MM.1S (cell line): ENCODE measurements around the gene PCDH20.

ENCODE experiments used
- DNase-seq: peaks from one replicate; pipeline ENCODE4 v3.0.0-alpha.2; 2015
- H2AFZ ChIP-seq: fragments of 300-600 bp; sonication (generic); 2 replicates; pipeline ENCODE4 v1.6.0; 2016; ENCODE audit warnings: antibody characterized with exemption, low read length
- H3F3A ChIP-seq: fragments of 300-600 bp; sonication (generic); 2 replicates; pipeline ENCODE4 v1.6.1; 2016; ENCODE audit warnings: mild to moderate bottlenecking, antibody characterized with exemption, low read length, moderate library complexity, mixed read lengths; ENCODE audit not compliant: insufficient read depth
- H3K27ac ChIP-seq: fragments of 300-600 bp; sonication (generic); 2 replicates; pipeline ENCODE4 v1.5.1; 2016; ENCODE audit warnings: mild to moderate bottlenecking, low read length
- H3K27me3 ChIP-seq: fragments of 300-600 bp; sonication (generic); replicated peaks from 2 replicates; pipeline ENCODE4 v1.6.0; 2016; ENCODE audit warnings: low read length; ENCODE audit not compliant: insufficient read depth
- H3K36me3 ChIP-seq: fragments of 300-600 bp; sonication (generic); replicated peaks from 2 replicates; pipeline ENCODE4 v1.6.1; 2016; ENCODE audit warnings: mild to moderate bottlenecking, low read length, mixed read lengths; ENCODE audit not compliant: insufficient read depth
- H3K4me1 ChIP-seq: fragments of 300-600 bp; sonication (generic); 2 replicates; pipeline ENCODE4 v1.6.1; 2016; ENCODE audit warnings: low read length, mixed read lengths
- H3K4me2 ChIP-seq: fragments of 300-600 bp; sonication (generic); 2 replicates; pipeline ENCODE4 v1.6.0; 2016; ENCODE audit warnings: low read depth, low read length
- H3K4me3 ChIP-seq: fragments of 300-600 bp; sonication (generic); 2 replicates; pipeline ENCODE4 v1.5.1; 2016; ENCODE audit warnings: low read length, mixed read lengths
- H3K79me2 ChIP-seq: fragments of 300-600 bp; sonication (generic); 2 replicates; pipeline ENCODE4 v1.6.1; 2016; ENCODE audit warnings: mixed run types, low read length, mixed read lengths
- H3K9ac ChIP-seq: fragments of 300-600 bp; sonication (generic); 2 replicates; pipeline ENCODE4 v1.6.1; 2016; ENCODE audit warnings: low read length, mixed read lengths
- H3K9me2 ChIP-seq: fragments of 300-600 bp; sonication (generic); replicated peaks from 2 replicates; pipeline ENCODE4 v1.6.1; 2016; ENCODE audit warnings: mild to moderate bottlenecking, low read length, mixed read lengths; ENCODE audit not compliant: insufficient read depth
- H3K9me3 ChIP-seq: fragments of 300-600 bp; sonication (generic); replicated peaks from 2 replicates; pipeline ENCODE4 v1.6.1; 2016; ENCODE audit warnings: mild to moderate bottlenecking, low read length, mixed read lengths; ENCODE audit not compliant: insufficient read depth
- H4K20me1 ChIP-seq: fragments of 300-600 bp; sonication (generic); 2 replicates; pipeline ENCODE4 v1.6.1; 2016; ENCODE audit warnings: mild to moderate bottlenecking, low read length, moderate library complexity, mixed read lengths; ENCODE audit not compliant: insufficient read depth
- EZH2 ChIP-seq: fragments of 300-600 bp; sonication (generic); optimal IDR thresholded peaks from 2 replicates; pipeline ENCODE3; 2017; ENCODE audit warnings: low read depth, mild to moderate bottlenecking, antibody characterized with exemption, low read length, mixed read lengths
- EZH2phosphoT487 ChIP-seq: fragments of 300-600 bp; sonication (generic); IDR thresholded peaks from 2 replicates; pipeline ENCODE4 v1.6.1; 2018; ENCODE audit warnings: antibody characterized with exemption, low read length
- TF ChIP-seq, protein P1 (sequence below): fragments of 300-600 bp; sonication (generic); IDR thresholded peaks from 2 replicates; pipeline ENCODE4 v1.5.1; 2016; ENCODE audit warnings: antibody characterized with exemption, low read length, mixed read lengths

PCDH20 gene

DNA sequence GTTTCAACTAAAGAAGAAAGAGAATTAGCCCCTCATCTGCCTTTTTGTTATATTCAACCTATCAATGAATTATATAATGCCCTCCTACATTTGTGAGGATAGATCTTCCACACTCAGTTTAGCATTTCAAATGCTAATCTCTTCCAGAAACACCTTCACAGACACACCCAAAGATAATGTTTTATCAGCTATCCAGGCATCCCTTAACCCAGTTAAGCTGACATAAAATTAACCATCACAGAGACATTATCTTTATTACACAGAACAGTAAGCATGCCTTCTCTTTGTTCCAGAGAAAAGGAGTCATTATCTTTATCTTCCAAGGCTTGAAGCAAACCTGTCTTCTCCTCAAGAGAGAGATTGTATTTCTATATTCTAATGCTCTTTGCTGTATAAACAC lies 53.1 kb downstream of the PCDH20 start:
- H3K79me2 ChIP-seq = no peaks in the 10 kb centered on the region

More for the DNA sequence above, 53.1 kb downstream of the PCDH20 start:
- no peaks in the 10 kb centered on the region for H3K4me1 ChIP-seq
- H3K9ac ChIP-seq = no peak overlapping the region
- no peak overlapping the region for H3K27ac ChIP-seq
- H3K9me2 ChIP-seq = no peaks in the 10 kb centered on the region
- TF ChIP-seq, protein P1, sequence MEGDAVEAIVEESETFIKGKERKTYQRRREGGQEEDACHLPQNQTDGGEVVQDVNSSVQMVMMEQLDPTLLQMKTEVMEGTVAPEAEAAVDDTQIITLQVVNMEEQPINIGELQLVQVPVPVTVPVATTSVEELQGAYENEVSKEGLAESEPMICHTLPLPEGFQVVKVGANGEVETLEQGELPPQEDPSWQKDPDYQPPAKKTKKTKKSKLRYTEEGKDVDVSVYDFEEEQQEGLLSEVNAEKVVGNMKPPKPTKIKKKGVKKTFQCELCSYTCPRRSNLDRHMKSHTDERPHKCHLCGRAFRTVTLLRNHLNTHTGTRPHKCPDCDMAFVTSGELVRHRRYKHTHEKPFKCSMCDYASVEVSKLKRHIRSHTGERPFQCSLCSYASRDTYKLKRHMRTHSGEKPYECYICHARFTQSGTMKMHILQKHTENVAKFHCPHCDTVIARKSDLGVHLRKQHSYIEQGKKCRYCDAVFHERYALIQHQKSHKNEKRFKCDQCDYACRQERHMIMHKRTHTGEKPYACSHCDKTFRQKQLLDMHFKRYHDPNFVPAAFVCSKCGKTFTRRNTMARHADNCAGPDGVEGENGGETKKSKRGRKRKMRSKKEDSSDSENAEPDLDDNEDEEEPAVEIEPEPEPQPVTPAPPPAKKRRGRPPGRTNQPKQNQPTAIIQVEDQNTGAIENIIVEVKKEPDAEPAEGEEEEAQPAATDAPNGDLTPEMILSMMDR = no peak
- TF ChIP-seq EZH2 = no peak
- no peak for TF ChIP-seq EZH2phosphoT487
- H3K9me3 ChIP-seq = no peaks in the 10 kb centered on the region
- H3K4me2 ChIP-seq = no peak overlapping the region
- H3K4me3 ChIP-seq = no peak overlapping the region
- H3K36me3 ChIP-seq = no peaks in the 10 kb centered on the region
- H3K27me3 ChIP-seq = no peaks in the 10 kb centered on the region
- H3F3A ChIP-seq = no peaks in the 10 kb centered on the region
- no peak for DNase-seq
- no peaks in the 10 kb centered on the region for H4K20me1 ChIP-seq
- no peak overlapping the region for H2AFZ ChIP-seq
